ENCODE measurements around the gene PDCL2. TPM values are rescaled to one million over a fixed set of nuclear protein-coding genes. Genes with fewer than 3 reads are reported as not detected.
"Not testable (repeated sequence)": the region's sequence is repeated elsewhere in the genome, so short reads cannot be mapped to it uniquely, and the experiment has no call there.

Gene PDCL2
- total RNA-seq, 1 donor from 2014 or later = not detected

DNA sequence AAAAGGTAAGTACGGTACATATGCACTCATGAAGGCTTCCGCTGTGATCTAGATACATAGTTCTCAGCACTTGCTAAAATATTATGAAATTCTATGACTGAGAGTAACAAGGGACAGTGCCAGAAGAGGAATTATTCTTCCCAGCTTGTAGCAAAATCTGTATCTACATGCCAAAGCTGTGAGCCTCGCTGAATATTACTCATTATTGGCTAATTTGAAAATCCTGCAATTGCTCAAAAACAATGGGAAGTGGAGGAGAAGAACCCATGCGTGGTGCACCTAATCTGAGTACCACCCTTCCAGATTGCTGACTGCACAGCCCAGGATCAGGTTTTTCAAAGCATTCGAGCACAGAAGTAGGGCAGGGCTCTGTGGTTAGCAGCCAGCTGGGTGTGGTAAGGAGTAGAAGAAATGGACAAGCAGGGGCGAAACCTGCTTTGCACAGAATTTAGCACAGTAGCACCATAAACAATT, 17.4 kb upstream of the PDCL2 start:
- ATAC-seq (peak; percentile 84), DNase-seq (no peak)
- Histone ChIP-seq H3K4me3 (no peak overlapping the region), H3K4me1 (no peaks in the 10 kb centered on the region), H3K9me3 (no peaks in the 10 kb centered on the region), H3K36me3 (no peaks in the 10 kb centered on the region), H3K27me3 (no peaks in the 10 kb centered on the region), H3K27ac (peak overlapping the region; percentile 30)
- TF ChIP-seq, protein P1, sequence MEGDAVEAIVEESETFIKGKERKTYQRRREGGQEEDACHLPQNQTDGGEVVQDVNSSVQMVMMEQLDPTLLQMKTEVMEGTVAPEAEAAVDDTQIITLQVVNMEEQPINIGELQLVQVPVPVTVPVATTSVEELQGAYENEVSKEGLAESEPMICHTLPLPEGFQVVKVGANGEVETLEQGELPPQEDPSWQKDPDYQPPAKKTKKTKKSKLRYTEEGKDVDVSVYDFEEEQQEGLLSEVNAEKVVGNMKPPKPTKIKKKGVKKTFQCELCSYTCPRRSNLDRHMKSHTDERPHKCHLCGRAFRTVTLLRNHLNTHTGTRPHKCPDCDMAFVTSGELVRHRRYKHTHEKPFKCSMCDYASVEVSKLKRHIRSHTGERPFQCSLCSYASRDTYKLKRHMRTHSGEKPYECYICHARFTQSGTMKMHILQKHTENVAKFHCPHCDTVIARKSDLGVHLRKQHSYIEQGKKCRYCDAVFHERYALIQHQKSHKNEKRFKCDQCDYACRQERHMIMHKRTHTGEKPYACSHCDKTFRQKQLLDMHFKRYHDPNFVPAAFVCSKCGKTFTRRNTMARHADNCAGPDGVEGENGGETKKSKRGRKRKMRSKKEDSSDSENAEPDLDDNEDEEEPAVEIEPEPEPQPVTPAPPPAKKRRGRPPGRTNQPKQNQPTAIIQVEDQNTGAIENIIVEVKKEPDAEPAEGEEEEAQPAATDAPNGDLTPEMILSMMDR (IDR thresholded peaks at IDR 0.05) = no peak
- intact Hi-C loops (cut with DNase I) = no loop called here

DNA sequence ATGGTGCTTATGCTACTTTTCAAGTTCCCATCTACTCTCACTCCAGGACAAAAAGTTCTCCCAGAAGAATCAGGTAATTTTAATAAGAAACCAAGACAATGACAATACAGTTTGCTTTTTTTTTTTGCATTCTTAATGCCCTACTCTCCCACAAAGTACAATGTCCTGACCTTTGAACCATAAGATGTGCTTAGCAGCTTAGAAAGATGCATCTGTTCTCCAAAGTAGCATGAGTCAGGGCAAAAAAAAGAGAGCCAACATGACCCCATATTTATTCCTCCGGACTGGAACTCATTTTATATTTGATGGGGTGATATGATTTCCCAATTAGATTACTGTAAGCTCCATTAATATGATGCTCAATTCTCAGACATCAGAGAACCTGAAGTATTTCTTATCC, 16.5 kb upstream of the PDCL2 start:
- TF ChIP-seq, protein P1 (IDR thresholded peaks at IDR 0.05) = no peak
- DNase-seq = no peak
- Histone ChIP-seq H3K27ac (no peak overlapping the region), H3K4me3 (no peak overlapping the region), H3K9me3 (no peaks in the 10 kb centered on the region), H3K4me1 (no peaks in the 10 kb centered on the region), H3K27me3 (no peaks in the 10 kb centered on the region), H3K36me3 (no peaks in the 10 kb centered on the region)
- no peak for ATAC-seq
- intact Hi-C loops (cut with DNase I) = no loop called here

DNA sequence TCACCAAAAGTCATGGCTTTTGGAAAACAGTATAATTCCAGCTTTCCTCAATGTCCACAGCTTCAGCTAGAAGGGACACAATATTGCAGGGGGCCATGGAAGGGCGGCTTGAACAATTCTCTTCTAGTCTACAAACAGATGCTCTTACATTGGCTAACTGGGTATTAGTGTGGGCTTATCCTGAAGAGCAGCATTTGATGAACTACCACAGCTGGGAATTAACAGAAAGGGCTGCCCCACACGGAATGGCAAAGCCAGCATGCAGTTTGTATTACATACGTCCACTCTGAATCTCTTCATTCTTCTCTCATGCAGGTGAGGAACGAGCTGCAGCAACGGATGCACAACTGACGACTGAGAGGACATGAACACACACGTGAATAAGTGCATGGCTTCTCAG, 13.0 kb upstream of the PDCL2 start:
- intact Hi-C loops (cut with DNase I) = no loop called here

DNA sequence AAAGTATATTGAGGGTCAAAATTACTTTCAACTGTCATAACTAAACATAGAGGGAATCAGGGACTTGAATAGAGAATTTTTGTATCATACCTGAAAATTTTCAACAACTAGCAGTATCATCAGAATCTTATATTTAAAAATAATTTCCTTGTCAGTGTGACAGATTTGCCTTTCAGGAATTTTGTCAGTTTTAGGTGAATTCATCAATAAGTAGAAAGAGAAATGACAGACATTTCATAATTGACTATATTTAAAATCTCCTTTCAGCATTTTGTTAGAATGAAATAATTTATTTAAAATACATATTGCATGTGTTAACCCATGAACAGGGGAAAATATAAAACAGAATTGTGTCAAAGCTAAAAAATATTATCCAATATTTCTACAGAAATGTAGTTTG, 8.6 kb upstream of the PDCL2 start:
- no peaks in the 10 kb centered on the region for H3K36me3 ChIP-seq
- no peak overlapping the region for H3K27ac ChIP-seq
- no peak overlapping the region for H3K4me3 ChIP-seq
- no peak for DNase-seq
- ATAC-seq = no peak
- intact Hi-C loops (cut with DNase I) = no loop called here
- H3K4me1 ChIP-seq = no peaks in the 10 kb centered on the region
- no peaks in the 10 kb centered on the region for H3K27me3 ChIP-seq
- no peaks in the 10 kb centered on the region for H3K9me3 ChIP-seq
- TF ChIP-seq, protein P1 (IDR thresholded peaks at IDR 0.05) = no peak

More for the DNA sequence above, 13.0 kb upstream of the PDCL2 start:
- TF ChIP-seq, protein P1 (IDR thresholded peaks at IDR 0.05) = no peak
- Histone ChIP-seq H3K4me3 (no peak overlapping the region), H3K9me3 (no peaks in the 10 kb centered on the region), H3K36me3 (no peaks in the 10 kb centered on the region), H3K4me1 (no peaks in the 10 kb centered on the region), H3K27me3 (no peaks in the 10 kb centered on the region), H3K27ac (no peak overlapping the region)
- DNase-seq (no peak), ATAC-seq (no peak)

DNA sequence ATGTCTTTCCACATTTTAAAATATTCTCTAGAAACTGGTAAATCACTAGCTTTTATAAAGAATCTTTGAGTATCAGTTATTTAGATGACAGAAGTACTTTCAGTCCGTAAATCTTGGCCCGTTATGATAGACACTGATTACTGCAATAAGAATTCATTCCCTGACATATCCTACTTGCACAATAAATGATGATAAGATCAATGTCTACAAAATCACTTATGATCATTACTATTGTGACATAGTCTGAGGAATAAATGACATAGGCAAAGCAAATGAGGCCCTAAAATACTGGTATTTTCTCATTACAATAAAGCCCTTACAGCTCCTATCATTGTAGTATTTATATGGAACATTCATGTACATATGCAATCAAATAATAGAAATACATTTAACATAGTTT, 6.6 kb upstream of the PDCL2 start:
- Histone ChIP-seq H3K27ac (no peak overlapping the region), H3K4me1 (no peaks in the 10 kb centered on the region), H3K36me3 (no peaks in the 10 kb centered on the region), H3K27me3 (no peaks in the 10 kb centered on the region), H3K9me3 (no peaks in the 10 kb centered on the region), H3K4me3 (no peak overlapping the region)
- intact Hi-C loops (cut with DNase I) = no loop called here
- no peak for DNase-seq
- TF ChIP-seq, protein P1 (IDR thresholded peaks at IDR 0.05) = no peak
- ATAC-seq = no peak

DNA sequence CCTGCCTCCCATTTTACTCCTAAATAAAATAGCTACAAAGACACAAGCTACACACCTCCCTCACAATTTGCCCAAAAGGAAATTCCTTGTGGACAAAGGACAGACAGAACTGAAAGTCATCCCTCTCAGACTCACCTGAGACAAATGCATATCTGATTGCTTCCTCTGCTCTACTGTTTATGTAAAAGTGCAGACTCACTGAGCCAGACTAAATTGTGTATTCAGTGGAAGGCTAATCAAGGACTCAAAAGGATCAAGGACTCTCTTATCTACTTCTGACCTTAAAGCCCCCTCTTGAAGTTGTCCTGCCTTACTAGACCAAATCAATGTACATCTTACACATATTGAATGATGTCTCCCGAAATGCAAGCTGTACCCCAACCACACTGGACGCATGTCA, 3.9 kb downstream of the PDCL2 start:
- no peaks in the 10 kb centered on the region for H3K27me3 ChIP-seq
- intact Hi-C loops (cut with DNase I) = no loop called here
- H3K4me3 ChIP-seq = no peak overlapping the region
- no peaks in the 10 kb centered on the region for H3K9me3 ChIP-seq
- no peak overlapping the region for H3K27ac ChIP-seq
- ATAC-seq (no peak), DNase-seq (no peak)
- TF ChIP-seq, protein P1 (IDR thresholded peaks at IDR 0.05) = no peak
- no peaks in the 10 kb centered on the region for H3K36me3 ChIP-seq
- no peaks in the 10 kb centered on the region for H3K4me1 ChIP-seq

DNA sequence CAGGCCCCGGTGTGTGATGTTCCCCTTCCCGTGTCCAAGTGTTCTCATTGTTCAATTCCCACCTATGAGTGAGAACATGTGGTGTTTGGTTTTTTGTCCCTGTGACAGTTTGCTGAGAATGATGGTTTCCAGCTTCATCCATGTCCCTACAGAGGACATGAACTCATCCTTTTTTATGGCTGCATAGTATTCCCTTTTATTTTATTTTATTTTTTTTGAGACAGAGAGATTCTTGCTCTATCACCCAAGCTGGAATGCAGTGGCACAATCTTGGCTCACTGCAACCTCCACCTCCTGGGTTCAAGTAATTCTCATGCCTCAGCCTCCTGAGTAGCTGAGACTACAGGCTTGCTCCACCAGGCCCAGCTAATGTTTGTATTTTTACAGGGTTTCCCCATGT, 9.3 kb downstream of the PDCL2 start:
- H3K4me1 ChIP-seq; DNase-seq; H3K9me3 ChIP-seq; H3K27ac ChIP-seq; H3K36me3 ChIP-seq; H3K4me3 ChIP-seq; H3K27me3 ChIP-seq; intact Hi-C loops (cut with DNase I); ATAC-seq: not testable (repeated sequence)
